ENCODE data around the gene ARHGEF7.
"Not testable (repeated sequence)": the region's sequence is repeated elsewhere in the genome, so short reads cannot be mapped to it uniquely, and the experiment has no call there.

- TF ChIP-seq CTCF (IDR thresholded peaks at IDR 0.05; ENCODE audit: poor library complexity); EZH2 (IDR thresholded peaks at IDR 0.05; ENCODE audit: borderline replicate concordance): not testable (repeated sequence)
These were observed 44.0 kb upstream of the ARHGEF7 start for GRCh38 chr13:111071120-111071519.
